Inflammatory macrophage (primary cell): ENCODE results near the gene KRTAP16-1.
A peak's percentile ranks its signal among the peaks of the same experiment; 100 is the strongest.

ENCODE experiments used
- DNase-seq, 2 donors: peaks; one replicate each; pipeline ENCODE4 v3.0.0-alpha.2; 2020 to 2022

The KRTAP16-1 gene

GRCh38 chr17:41329279-41329948 is 20.3 kb upstream of the KRTAP16-1 start:
- peak; percentile 51 to 65 for DNase-seq

- no peak for DNase-seq
Measured at GRCh38 chr17:41328207-41328606, 19.1 kb upstream of the KRTAP16-1 start.

- DNase-seq: no peak
Measured at GRCh38 chr17:41327411-41328120, 18.5 kb upstream of the KRTAP16-1 start.

GRCh38 chr17:41326173-41327145 is 17.4 kb upstream of the KRTAP16-1 start:
- DNase-seq: no peak

GRCh38 chr17:41325611-41326010 is 16.5 kb upstream of the KRTAP16-1 start:
- DNase-seq: no peak

GRCh38 chr17:41325126-41325525 is 16.0 kb upstream of the KRTAP16-1 start:
- no peak for DNase-seq

- no peak for DNase-seq
Measured at GRCh38 chr17:41324180-41325075, 15.3 kb upstream of the KRTAP16-1 start.

- DNase-seq: no peak
Measured at GRCh38 chr17:41322903-41323895, 14.1 kb upstream of the KRTAP16-1 start.

- DNase-seq: peak; percentile 29 to 45
Measured at GRCh38 chr17:41322094-41322902, 13.2 kb upstream of the KRTAP16-1 start.

GRCh38 chr17:41318231-41318630 is 9.1 kb upstream of the KRTAP16-1 start:
- DNase-seq: peak; percentile 35 to 50

- no peak for DNase-seq
Measured at GRCh38 chr17:41315814-41316445, 6.8 kb upstream of the KRTAP16-1 start.

- no peak for DNase-seq
Measured at GRCh38 chr17:41315204-41315794, 6.2 kb upstream of the KRTAP16-1 start, which contains the start of gene KRTAP17-1. TSS of gene KRTAP17-1 (minus strand) at chr17:41315710. CDS start at chr17:41315650, 60 bp downstream.

- no peak for DNase-seq
Measured at GRCh38 chr17:41311111-41311510, 2.0 kb upstream of the KRTAP16-1 start.

GRCh38 chr17:41308251-41308917 is 725 bp downstream of the KRTAP16-1 start:
- DNase-seq: no peak

GRCh38 chr17:41307647-41308046 is 1.5 kb downstream of the KRTAP16-1 start:
- DNase-seq: peak; percentile 37 to 45

GRCh38 chr17:41304091-41304490 is 5.0 kb downstream of the KRTAP16-1 start:
- no peak for DNase-seq

- no peak for DNase-seq
Measured at GRCh38 chr17:41302981-41303380, 6.1 kb downstream of the KRTAP16-1 start.
